ENCODE data around the gene SREBF1. TPM values are rescaled to one million over a fixed set of nuclear protein-coding genes. Genes with fewer than 3 reads are reported as not detected.

The SREBF1 gene
- total and polyA plus RNA-seq, 2 of the 8 experiments (the other 6 are each of a cell fraction or from before 2014, with no cell fraction given) = 28.6 to 70.8 TPM

GRCh38 chr17:17873450-17873991, 36.7 kb upstream of the SREBF1 start (continued):
- TF ChIP-seq CHD7 (IDR thresholded peaks at IDR 0.05; ENCODE audit: insufficient replicate concordance, low read length) (no peak), HDAC2 (IDR thresholded peaks at IDR 0.05; ENCODE audit: borderline replicate concordance in 1 of 2, low read depth in 2 of 2, low read length in 2 of 2) (no peak), SIX5 (IDR thresholded peaks at IDR 0.05; ENCODE audit: low read depth, low read length) (no peak), TAF7 (optimal IDR thresholded peaks at IDR 0.05; ENCODE audit: borderline replicate concordance, low read depth, low read length) (no peak), CBX8 (IDR thresholded peaks at IDR 0.05; ENCODE audit: borderline replicate concordance, low read depth, low read length) (no peak), CBX5 (IDR thresholded peaks at IDR 0.05; ENCODE audit: low read depth, low read length) (no peak), NANOG (IDR thresholded peaks at IDR 0.05; ENCODE audit: insufficient read depth, low read depth, low read length, poor library complexity, severe bottlenecking) (no peak), CREB1 (IDR thresholded peaks at IDR 0.05) (no peak), SAP30 (IDR thresholded peaks at IDR 0.05; ENCODE audit: insufficient read depth, insufficient replicate concordance, low read length) (no peak), SP2 (IDR thresholded peaks at IDR 0.05; ENCODE audit: low read length) (no peak), GTF2F1 (IDR thresholded peaks at IDR 0.05; ENCODE audit: borderline replicate concordance, low read depth, low read length) (no peak)
